Astrocyte (in vitro differentiated cells and primary cell): Measurements from ENCODE around the gene SERPINB6.

Source experiments
- EZH2 ChIP-seq: IDR thresholded peaks from 2 replicates; pipeline ENCODE4 v1.6.1; 2012; ENCODE audit warnings: mild to moderate bottlenecking, low read length, inconsistent platforms; ENCODE audit not compliant: insufficient read depth
- TF ChIP-seq, protein P1 (sequence below): IDR thresholded peaks from 2 replicates; pipeline ENCODE4 v1.5.1; 2011; ENCODE audit warnings: low read depth, mild to moderate bottlenecking, inconsistent platforms, low read length, moderate library complexity; ENCODE audit not compliant: insufficient read depth

DNA sequence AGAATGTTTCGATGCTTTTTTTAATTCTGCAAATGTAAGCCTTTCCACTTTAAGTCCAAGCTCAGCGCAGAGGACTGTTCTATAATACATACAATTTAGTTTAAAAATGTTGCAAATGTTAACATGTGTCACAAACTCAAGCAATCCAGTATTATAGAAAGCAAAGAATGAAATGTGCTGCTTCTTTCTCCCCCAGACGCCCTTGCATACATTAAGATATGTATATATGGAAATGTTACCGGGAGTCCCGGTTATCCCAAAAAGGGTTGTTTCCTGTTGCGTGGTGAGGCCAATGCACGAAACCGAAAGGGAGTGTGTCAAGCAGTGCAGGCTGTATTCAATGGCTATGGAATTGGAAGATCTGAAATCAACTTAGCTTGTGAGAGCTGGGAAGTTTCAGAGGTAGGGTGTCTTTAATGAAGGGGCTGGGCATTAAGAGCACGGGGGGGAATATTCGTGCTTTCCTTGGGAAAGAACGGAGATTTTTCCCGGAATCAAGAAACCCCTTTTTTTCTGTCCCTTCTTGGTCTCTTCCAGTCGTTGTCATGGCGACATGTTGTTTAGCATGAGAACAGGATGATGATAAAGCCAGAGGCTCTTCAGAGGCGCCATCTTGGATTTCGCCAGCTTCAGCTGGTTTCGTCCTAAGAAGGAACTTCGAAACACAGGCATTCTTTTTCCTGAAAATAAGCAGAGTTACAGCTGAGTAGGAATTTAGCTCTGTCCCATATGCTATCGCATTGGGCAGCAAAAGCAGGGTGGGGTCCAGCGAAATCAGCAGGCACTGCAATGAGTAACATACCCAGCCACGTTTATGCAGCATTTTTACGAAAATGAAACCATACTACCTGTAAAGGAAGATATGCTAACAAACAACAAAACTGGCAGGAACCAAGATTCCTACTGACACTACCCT, 18.2 kb upstream of the SERPINB6 start:
- TF ChIP-seq, protein P1, sequence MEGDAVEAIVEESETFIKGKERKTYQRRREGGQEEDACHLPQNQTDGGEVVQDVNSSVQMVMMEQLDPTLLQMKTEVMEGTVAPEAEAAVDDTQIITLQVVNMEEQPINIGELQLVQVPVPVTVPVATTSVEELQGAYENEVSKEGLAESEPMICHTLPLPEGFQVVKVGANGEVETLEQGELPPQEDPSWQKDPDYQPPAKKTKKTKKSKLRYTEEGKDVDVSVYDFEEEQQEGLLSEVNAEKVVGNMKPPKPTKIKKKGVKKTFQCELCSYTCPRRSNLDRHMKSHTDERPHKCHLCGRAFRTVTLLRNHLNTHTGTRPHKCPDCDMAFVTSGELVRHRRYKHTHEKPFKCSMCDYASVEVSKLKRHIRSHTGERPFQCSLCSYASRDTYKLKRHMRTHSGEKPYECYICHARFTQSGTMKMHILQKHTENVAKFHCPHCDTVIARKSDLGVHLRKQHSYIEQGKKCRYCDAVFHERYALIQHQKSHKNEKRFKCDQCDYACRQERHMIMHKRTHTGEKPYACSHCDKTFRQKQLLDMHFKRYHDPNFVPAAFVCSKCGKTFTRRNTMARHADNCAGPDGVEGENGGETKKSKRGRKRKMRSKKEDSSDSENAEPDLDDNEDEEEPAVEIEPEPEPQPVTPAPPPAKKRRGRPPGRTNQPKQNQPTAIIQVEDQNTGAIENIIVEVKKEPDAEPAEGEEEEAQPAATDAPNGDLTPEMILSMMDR: no peak
- no peak for TF ChIP-seq EZH2
